ENCODE data around the gene MSI2. TPM values are rescaled to one million over a fixed set of nuclear protein-coding genes. Genes with fewer than 3 reads are reported as not detected.

Gene MSI2
- polyA plus RNA-seq, 1 experiment: 9.2 TPM

GRCh38 chr17:57432507-57433277 is 176.4 kb downstream of the MSI2 start:
- Histone ChIP-seq H3K4me3 (ENCODE audit: low read depth, low read length) (no peak overlapping the region), H3K36me3 (ENCODE audit: control insufficient read depth, insufficient read depth, low read length) (no peaks in the 10 kb centered on the region; the same call in 1 of the 2 replicates), H3K27me3 (ENCODE audit: control insufficient read depth, insufficient read depth, low read length) (no peaks in the 10 kb centered on the region)
- CTCF ChIA-PET: no interaction called here
- POLR2A ChIA-PET: no interaction called here
- DNase-seq (ENCODE audit: low read depth): no peak
- TF ChIP-seq CTCF (IDR thresholded peaks at IDR 0.05; ENCODE audit: insufficient read depth, low read depth, low read length): no peak

- no peak for DNase-seq (ENCODE audit: low read depth)
- Histone ChIP-seq H3K27me3 (ENCODE audit: control insufficient read depth, insufficient read depth, low read length) (no peaks in the 10 kb centered on the region), H3K36me3 (ENCODE audit: control insufficient read depth, insufficient read depth, low read length) (no peaks in the 10 kb centered on the region; the same call in 1 of the 2 replicates), H3K4me3 (ENCODE audit: low read depth, low read length) (no peak overlapping the region)
- TF ChIP-seq CTCF (IDR thresholded peaks at IDR 0.05; ENCODE audit: insufficient read depth, low read depth, low read length): no peak
- POLR2A ChIA-PET: no interaction called here
- CTCF ChIA-PET: no interaction called here
Measured at GRCh38 chr17:57433452-57433851, 177.1 kb downstream of the MSI2 start.

GRCh38 chr17:57434361-57434760 is 178.0 kb downstream of the MSI2 start:
- DNase-seq (ENCODE audit: low read depth): no peak
- CTCF ChIA-PET: no interaction called here
- Histone ChIP-seq H3K36me3 (ENCODE audit: control insufficient read depth, insufficient read depth, low read length) (no peaks in the 10 kb centered on the region; the same call in 1 of the 2 replicates), H3K27me3 (ENCODE audit: control insufficient read depth, insufficient read depth, low read length) (no peaks in the 10 kb centered on the region), H3K4me3 (ENCODE audit: low read depth, low read length) (no peak overlapping the region)
- POLR2A ChIA-PET: no interaction called here
- TF ChIP-seq CTCF (IDR thresholded peaks at IDR 0.05; ENCODE audit: insufficient read depth, low read depth, low read length): no peak

- POLR2A ChIA-PET: no interaction called here
- no peak for DNase-seq (ENCODE audit: low read depth)
- CTCF ChIA-PET: no interaction called here
- no peaks in the 10 kb centered on the region; the same call in 1 of the 2 replicates for H3K36me3 ChIP-seq (ENCODE audit: control insufficient read depth, insufficient read depth, low read length)
- no peak for TF ChIP-seq CTCF (IDR thresholded peaks at IDR 0.05; ENCODE audit: insufficient read depth, low read depth, low read length)
- no peak overlapping the region for H3K4me3 ChIP-seq (ENCODE audit: low read depth, low read length)
- H3K27me3 ChIP-seq (ENCODE audit: control insufficient read depth, insufficient read depth, low read length): no peaks in the 10 kb centered on the region
Measured at GRCh38 chr17:57436565-57436964, 180.2 kb downstream of the MSI2 start.

- Histone ChIP-seq H3K27me3 (ENCODE audit: control insufficient read depth, insufficient read depth, low read length) (no peaks in the 10 kb centered on the region), H3K4me3 (ENCODE audit: low read depth, low read length) (no peak overlapping the region), H3K36me3 (ENCODE audit: control insufficient read depth, insufficient read depth, low read length) (no peaks in the 10 kb centered on the region; the same call in 1 of the 2 replicates)
- ChIA-PET POLR2A (no interaction called here), CTCF (no interaction called here)
- no peak for DNase-seq (ENCODE audit: low read depth)
- no peak for TF ChIP-seq CTCF (IDR thresholded peaks at IDR 0.05; ENCODE audit: insufficient read depth, low read depth, low read length)
Measured at GRCh38 chr17:57438066-57438731, 181.9 kb downstream of the MSI2 start.
